IPS DF 4.7 (cell line): ENCODE results near the gene FMNL2.

Source experiments
- DNase-seq: peaks from one replicate; pipeline ENCODE4 v3.0.0-alpha.2; 2013; ENCODE audit warnings: low spot score; ENCODE audit errors: extremely low read depth

Gene FMNL2

DNA sequence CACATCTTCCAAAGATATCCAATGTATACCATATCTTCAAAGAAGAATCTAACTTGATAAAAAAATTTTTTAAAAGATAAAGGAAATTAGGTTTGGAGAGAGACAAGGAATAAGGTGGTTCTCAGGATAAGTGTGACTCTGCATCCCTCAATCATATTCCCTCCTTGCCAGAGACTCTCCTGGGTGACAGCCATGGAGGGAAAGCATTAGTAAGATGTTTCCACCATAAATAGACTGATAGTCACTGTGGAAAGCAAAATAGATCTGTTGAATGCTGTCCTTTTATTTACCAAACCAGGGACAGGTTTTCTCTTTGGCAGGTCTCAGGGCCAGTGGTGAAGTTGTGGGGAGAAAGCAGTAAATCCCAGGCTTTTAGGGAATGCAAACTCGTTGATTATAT, 274.7 kb downstream of the FMNL2 start:
- no peak for DNase-seq

DNA sequence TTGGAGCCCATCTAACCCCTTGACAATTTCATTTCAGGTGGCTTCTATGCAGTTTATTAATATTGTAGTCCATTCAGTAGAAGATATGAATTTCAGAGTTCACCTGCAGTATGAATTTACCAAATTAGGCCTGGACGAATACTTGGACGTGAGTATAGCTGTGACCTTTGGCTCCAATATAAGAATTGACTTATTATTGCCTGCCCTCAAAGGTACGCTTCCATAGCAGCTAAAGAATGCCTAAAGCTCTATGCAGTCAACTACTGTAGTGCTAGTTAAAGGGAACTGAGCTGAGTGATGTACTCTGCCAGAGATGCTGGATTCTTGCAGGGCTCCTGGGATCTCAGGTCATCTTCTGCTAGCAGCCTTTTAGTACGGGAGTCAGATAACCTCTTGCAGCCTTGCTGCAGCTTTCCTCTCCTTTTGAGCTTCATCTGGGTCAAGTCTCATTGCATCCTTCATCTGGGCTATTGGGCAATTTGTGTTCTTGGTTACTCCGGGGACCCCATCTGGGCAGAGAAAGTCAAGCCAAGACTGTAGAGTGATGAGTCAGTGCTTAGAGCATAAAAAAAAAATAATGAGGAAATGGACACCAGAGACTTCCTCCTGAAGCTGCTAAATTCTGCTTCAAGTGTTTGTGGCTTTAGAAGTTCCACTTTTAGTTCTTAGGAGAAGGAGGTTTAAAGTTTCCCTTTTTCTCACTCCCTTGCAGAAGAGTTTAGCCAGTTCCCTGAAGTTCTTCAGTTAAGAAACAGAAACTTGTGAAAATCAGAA, 276.7 kb downstream of the FMNL2 start:
- no peak for DNase-seq

DNA sequence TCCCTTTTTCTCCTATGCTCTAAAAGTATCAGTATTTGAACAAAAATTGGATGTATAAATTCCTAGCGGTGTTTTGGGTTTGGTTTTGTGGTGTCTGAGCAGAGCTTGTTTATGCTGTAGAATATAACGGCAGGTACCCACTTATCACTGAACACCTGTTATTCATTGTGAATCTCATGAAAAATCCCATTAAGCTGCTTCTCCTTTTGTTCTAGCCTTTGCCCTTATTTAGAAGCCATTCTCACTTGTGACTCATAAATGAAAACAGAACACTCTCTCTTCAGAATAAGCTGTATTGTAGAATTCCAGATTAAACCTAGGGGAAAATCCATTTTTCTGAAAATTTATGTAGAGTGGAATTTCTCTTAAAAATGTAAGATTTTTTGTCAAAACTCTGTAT, 278.3 kb downstream of the FMNL2 start:
- DNase-seq = no peak

DNA sequence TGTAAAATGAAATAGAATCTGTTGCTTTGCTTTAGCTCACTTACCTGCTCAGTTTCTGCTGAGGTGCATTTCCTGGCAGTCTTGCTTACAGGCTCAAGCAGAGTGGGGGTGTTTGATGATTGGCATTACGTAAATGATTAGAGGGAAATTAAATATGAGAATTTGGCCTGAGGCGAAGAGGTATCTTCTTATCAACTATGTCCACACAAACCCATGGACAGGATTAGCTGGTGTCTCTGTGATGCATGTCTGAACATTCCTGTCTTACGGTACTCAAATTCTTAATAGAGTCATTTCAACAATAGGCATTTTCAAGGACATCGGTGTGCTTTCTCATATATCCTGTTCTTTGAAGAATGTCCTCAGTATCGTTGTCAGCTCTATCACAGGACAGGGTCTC, 280.2 kb downstream of the FMNL2 start:
- DNase-seq = no peak

DNA sequence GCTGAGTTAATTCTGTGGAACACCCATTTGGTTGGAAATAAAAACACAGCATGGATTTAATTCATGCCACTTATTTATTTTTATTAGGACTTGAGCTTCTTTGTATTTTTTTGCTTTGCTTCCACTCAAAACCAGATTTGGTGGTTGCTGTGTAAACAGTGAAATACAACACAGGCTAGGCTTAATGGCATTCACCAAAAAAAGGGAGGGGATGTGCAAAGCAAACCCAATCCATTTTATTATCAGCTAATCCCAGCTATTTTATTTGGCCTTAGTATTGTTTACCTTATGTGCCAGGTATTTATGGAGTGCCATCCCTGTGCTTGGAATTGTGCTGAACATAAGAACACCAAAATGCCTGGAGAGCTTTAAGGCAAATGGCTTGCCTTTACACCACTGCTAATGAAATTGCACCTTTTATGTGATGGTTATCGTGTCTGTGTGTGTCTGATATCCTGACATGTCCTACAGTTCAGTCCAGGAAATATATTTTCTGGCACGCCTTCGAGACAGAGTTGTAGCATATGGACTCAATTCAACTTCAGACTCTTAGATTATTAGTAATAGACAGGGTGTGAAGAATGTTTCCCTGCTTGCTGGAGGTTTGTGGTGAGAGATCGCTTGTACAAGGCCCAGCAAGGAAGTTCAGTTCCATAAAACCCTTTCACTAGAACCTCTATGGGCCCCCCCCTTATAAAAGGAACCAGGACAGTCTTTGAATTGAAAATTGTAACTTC, 282.6 kb downstream of the FMNL2 start:
- DNase-seq = no peak

DNA sequence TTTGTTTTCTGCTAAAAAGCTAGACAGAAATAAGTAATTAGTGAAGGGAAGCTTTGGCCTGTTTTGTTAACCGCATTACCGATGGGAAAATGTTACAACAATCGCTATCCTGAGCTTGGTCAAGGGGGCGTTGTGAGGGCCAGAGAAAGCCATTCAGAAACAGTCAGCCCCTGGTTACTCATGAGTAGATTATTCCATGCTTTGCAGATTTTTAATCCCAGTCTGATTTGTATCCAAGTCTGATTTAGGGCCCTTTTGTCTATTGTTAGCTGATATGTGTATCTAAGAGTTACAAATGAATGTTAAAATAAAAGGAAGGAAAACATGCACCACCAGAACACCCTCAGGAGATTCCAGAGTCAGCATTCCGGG, 283.2 kb downstream of the FMNL2 start:
- no peak for DNase-seq

DNA sequence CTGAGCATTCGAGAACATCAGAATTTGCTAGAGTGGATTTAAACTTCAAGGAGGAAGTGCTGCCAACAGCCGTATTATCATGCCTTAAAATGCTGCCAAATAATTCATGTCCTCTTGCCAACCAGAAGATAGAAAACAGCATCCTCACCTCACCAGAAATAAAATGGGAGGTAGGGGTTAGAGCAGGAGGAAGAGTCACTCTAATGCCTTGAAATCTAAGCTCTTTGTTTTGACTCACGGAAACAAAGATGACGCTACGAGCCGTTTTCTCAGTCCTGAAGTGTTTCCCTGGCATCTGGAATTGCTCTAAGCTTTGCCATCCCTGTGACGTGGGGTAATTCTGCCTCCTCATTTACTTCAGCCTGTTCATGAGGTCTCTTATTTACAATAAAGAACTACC, 285.2 kb downstream of the FMNL2 start:
- DNase-seq = no peak

DNA sequence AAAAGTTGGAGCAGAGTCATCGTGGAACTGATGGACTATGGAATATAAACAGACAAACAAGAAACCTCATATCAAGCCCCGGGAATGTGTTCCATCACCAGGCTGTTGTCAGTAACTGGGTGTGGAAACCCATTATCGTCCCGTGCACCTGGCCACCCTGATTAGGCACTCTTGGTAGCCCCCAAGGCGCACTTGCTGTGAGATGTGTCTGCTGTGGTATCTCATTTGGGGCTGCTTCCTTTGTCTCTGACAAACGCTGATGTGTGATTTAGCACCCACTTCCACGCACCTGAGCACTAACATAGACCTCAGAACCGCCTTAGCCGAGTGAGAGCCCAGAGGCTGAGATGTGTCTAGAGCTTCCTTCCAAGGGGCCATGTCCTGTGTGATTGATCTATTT, 286.0 kb downstream of the FMNL2 start:
- no peak for DNase-seq

DNA sequence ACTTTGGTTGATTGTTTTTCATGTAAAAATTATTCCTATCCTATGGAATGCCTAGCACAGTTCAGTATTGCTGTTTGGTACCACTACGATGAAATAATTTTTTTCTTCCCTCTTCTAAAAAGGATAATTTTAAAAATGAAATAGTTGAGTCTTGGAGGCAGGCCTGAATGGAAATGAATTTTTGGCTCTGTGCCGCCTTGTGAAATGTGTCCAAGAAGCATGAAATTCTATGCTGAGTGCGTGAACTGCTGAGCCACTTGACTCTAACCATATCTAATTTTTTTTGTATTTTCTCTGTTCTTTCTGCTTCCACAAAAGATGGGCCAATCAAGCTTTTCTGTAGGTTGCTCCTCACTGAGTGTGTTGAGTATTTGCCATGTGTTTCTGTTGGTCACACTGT, 287.2 kb downstream of the FMNL2 start:
- no peak for DNase-seq

DNA sequence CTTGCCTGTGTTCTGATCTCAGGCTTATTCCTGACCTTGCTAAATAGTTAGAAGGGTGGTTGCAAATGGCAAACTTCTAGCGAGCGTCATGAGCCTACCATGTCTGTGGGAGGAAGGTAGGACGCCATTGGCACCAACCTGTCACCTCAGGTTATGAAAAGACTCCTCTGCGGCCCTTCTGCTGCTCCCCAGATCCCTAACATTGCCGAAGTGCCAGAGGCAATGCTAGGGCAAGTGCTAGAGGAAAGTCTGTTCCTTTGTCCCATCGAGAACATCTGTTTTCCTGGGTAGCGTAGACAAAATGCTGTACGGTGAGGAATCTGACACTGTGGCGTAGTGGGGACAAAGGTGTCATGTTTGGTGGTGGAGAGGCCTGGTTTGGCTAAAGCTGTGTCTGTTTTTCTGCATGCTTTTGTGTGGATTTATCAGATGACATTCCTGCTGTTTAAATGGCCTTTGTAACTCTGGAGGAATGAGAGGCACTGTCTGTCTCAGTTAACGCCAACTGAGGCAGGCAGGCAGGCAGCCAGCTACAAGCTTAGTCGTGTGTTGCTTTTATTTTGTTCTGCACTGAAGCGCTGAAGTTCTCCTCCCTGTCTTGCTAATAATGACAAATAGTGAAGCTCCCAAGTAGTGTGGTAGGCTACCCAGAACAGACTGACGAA, 288.2 kb downstream of the FMNL2 start:
- DNase-seq = no peak

DNA sequence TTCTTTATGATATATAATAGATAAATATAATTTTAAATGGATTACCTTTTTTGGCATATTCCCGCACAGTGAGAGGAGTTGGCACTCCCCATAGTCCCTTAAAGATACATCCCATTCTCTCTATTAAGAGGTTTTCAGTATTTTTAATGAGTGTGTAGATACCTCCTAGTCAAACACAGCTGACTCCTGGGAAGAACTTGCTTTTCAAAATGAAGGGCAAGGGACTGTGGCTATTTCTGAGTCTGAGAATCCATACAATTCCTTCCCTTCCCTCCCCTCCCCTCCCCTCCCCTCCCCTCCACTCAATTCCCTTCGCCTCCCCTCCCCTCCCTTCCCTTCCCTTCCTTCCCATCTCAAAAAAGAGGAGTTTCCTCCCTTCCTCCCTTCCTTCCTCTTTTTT, 288.8 kb downstream of the FMNL2 start:
- DNase-seq = no peak

DNA sequence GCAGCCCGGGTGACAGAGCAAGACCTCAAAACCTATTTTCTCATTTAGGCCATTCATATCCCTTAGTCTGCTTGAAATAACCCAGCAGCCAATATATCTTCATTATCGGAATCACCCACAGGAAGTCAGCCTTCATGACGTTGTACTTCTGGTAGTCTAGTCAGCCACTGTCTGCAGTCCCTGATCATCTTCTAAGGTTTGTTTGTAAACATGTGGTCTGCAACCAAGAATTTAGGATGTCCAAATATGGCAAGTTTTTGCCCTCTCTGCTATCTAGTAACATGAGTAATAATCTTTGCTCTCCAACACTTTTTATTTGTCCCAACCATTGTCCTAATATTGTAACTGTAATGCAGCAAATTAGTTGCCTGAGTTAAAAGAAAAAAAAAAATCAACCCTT, 289.8 kb downstream of the FMNL2 start:
- no peak for DNase-seq

DNA sequence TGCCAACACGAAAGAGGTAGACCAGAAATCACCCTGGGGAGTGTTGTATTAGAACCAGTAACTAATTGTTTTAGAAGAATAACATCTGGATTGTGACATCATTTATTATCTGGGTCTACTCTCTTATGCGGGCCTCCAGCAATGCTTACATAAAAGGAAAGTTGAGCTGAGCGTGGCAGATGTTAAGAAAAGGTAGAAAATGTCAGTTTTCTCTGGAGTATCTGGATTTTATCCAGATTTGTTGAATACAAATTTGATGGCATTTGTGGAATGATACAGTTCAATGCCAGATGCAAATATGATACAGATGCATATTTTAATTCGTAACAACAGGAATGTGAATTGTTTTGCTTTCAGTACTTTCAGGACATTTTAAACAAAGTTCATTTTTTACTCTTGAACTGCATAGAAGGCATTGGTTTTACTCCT, 292.0 kb downstream of the FMNL2 start:
- DNase-seq = no peak

DNA sequence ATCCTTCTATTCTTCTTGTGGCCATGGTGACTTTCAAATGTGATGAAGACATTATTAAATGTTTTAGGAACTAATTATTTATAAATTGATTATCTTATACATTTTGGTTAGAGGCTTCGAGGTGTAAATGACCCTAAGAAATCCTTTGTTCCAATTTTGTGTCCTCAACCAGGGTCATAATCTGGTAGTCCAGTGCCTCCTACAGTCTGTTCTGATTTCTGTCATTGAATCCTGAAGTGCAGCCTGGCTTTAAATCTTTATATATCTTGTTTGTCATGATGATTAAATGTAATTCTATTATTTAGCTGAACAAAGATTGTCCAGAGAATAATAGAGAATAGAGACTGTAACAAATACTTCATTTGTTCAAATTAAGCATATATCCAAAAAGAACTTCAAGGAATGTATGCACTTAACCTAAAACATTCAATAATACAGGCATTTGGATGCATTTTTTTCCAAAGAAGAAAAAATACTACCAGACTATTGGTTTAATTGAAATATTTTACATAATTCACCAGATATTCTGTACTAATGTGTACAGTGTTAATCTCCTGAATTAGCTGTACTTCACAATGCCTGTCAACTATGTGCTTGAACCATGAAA, 292.5 kb downstream of the FMNL2 start:
- no peak for DNase-seq

DNA sequence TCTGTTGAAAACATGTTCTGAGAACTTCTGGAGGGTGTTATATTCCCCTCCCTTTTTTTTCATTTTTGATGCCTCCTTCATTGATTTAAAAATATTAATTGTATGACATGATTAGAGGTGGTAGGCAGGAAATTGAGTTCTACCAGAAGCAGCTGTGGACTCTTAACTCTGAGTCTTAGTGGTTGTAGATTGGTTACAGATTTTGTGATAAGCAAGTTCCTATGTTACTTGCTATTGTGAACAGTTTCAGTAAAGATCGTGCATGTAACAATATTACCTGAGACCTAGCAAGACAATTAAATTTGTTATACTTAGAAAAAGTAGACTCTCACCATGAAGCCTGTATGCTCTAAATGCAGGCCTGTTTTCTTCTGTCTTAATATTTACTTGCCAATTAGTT, 294.2 kb downstream of the FMNL2 start:
- no peak for DNase-seq

DNA sequence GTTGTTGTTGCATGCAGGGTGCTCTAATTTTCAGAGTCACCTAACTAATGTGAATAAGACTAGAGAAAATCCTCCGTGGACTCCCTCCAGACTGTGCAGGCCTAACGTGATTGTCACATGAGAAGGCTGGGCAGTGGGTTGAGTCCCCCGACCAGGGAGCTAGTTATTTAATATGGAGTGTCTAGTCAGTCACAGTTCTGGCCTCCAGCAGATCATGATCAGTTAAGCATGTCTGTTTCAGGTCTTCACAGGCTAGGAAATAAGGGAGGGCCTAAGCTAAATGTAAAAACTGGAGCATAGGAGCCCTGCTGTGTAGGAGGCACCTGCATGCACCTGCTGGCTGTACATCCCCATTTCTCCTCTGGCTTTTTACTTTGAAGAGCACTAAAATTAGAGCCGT, 295.5 kb downstream of the FMNL2 start:
- no peak for DNase-seq

DNA sequence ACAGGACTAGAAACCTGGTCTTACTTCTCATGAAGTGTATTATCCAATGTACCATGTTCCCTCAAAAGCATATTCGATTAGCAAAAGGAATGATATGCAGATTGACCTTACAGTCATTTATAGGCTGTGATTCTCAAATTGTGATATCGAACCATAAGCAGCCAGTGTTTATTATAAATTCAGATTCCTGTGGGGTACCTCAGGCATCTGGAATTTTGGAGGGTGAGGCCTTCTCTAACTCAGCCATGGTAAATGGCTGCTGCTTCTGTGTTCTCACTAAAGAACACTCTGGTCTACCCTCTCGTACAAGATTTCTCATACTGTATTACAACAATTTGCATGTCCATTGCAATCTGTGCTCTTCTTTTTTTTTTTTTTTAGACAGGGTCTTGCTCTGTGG, 297.8 kb downstream of the FMNL2 start:
- no peak for DNase-seq

DNA sequence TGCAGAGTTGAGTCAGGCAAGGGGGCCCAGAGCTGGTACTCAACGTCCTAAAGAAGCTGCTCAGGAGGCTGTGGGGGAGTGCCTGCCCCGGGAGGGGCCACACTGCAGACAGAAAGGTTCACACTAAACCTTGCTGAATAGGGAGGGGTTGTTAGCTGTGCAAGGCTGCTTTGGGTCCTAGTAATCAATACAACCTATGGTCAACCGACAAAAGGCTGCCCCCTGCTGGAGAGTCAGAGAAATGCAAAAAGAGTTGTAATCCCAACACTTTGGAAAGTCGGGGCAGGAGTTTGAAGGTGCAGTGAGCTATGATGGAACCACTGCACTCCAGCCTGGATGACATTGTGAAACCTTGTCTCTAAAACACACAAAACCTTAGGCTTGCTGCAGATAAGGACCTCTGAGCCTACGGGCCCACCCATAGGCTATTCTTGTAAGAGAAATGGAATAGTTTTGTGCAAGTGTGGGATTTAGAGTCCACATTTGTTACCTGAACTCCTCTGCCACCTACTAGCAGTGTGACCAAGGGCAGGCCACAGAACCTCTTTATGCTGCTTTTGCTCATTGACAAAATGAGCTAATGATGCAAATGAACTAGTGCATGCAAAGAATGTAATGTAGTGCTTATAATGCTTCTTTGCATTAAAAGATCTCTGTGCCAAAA, 300.8 kb downstream of the FMNL2 start:
- peak; percentile 25 for DNase-seq

DNA sequence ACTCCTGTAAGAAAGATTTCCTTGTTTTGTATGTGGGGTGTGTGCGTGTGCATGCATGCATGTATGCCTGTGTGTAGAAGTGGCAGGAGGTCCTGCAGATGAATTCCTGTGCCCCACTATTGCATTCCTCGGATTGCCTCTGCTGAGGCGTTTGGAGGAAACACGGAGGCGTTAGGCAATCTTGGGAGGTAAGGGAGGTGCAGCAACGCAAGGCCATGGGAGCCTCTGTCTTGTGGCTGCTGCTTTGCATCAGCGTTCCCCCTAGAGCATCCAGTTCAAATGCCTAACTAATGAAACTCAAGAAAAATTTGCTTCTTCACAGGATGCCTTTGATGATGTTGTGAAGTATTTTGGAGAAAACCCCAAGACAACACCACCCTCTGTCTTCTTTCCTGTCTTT, 302.3 kb downstream of the FMNL2 start:
- no peak for DNase-seq

DNA sequence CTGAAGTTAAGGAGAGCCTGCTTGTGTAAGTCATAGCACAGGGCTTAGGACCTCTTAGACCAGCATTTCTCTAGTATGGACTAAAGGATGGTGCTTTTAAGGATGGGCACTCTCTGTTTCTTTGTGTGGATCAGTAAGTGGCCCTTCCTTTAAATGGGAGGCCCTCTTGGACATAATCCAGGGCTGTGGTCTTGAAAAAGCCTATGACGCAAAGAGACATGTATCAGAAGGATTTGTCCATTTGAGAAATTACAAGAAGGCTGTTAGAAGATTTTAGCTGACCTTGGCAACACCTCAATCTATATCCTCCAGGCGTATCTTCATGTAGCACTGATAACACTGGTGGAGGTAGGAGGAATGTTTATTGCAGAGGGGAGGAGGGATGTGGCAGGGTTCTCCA, 303.1 kb downstream of the FMNL2 start:
- no peak for DNase-seq

DNA sequence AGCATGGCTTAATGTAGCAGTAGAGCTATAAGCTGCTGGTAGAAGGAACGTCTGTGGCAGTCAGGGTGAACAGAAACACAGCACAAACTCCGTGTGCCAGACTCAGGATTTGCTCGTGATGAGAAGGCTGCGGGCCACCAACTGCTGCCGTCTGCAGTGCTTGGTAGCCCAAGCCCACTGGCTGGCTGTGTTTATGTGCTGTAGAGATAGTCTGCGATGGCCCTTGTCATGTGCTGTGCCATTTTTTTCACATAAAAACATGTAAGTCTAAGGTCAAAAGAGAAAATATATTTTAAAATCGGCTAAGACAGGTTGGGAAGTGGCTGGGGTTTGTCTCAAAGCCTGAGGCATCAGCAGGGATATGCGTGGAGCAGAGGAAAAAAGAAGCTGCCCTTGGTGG, 303.6 kb downstream of the FMNL2 start:
- no peak for DNase-seq
